ENCODE results near the gene CTNNA2. TPM values are rescaled to one million over a fixed set of nuclear protein-coding genes. Genes with fewer than 3 reads are reported as not detected.

The CTNNA2 gene
- total RNA-seq, 4 donors from 2014 or later: 0.19 TPM; not detected in 3

DNA sequence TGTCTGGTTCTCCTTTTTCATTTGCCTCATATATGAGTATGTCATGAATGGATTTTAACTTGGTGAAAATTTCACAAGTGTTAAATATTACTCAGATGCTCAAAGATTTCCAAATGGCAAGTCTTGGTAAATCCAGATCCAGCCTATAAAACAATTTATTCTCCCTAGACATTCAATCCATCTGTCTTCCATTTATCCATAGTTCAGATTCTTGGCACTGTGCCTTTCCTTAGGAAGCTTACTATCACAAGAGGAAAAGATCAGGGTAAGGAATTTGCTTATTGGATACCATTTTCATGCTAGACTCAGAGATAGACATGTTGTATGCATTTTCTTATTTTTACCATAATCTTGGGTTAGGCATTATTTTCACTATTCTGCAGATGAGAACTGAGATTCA is 864.2 kb downstream of the CTNNA2 start:
- TF ChIP-seq, protein P1, sequence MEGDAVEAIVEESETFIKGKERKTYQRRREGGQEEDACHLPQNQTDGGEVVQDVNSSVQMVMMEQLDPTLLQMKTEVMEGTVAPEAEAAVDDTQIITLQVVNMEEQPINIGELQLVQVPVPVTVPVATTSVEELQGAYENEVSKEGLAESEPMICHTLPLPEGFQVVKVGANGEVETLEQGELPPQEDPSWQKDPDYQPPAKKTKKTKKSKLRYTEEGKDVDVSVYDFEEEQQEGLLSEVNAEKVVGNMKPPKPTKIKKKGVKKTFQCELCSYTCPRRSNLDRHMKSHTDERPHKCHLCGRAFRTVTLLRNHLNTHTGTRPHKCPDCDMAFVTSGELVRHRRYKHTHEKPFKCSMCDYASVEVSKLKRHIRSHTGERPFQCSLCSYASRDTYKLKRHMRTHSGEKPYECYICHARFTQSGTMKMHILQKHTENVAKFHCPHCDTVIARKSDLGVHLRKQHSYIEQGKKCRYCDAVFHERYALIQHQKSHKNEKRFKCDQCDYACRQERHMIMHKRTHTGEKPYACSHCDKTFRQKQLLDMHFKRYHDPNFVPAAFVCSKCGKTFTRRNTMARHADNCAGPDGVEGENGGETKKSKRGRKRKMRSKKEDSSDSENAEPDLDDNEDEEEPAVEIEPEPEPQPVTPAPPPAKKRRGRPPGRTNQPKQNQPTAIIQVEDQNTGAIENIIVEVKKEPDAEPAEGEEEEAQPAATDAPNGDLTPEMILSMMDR (IDR thresholded peaks at IDR 0.05): no peak
- ATAC-seq (ENCODE audit: low FRiP score) (no peak), DNase-seq (ENCODE audit: low spot score) (no peak)

DNA sequence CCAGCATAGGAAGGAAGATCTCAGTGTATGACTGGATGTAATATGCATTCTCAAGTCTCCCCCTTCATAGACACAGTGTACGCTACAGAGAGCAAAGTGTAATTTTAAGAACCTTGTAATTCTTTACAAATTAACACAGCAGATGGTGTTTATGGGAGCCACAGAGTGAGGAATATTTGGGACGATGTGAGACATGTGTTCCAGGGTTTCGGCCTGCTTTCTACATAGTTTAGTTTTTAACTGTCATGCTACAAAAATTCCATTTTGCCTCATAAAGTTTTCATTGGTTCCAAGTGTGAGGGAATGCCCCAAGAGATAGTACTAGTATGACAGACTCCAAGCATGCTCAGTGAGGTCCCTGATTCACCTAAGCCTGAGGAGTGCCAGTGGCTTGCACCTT is 867.9 kb downstream of the CTNNA2 start:
- DNase-seq (ENCODE audit: low spot score): no peak
- TF ChIP-seq, protein P1 (IDR thresholded peaks at IDR 0.05): no peak
- no peak for ATAC-seq (ENCODE audit: low FRiP score)

DNA sequence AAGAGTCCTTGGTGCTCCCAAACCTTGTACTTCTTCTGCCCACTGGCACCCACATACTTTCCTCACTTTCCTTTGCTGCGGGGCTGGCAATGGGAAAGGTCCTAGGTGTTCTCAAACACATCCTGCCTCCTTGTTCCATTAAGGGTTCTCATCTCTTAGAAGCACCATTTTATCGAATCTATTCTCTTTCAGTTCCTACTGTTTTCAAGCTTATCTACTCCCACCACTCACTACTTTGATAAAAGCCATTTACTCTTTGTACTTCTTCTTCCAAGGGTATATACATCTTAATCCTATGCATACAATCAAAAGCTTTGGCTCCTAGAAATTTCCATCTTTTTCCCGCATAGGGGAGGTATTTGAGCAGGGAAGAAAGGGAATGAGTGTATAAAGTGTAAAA is 868.8 kb downstream of the CTNNA2 start:
- no peak for ATAC-seq (ENCODE audit: low FRiP score)
- TF ChIP-seq, protein P1 (IDR thresholded peaks at IDR 0.05): no peak

DNA sequence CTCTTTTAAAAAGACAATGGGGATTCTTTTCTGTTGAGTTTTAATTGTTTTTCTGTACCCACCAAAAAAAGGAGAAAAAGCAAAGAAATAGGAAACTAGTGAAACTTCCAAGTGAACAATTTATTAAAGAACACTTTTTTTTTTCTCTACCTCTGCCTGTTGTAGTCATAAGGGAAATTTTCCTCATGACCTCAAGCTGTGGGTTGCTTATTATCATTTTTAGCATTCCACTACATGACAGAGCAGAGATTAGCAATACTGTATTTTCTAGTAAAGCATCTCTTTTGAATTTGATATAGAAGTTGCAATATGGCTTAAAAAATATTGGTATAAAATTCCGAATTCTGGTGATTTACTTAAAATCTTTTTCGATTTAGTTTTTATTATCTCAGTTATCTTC is 879.6 kb downstream of the CTNNA2 start:
- ATAC-seq (ENCODE audit: low FRiP score) (no peak), DNase-seq (ENCODE audit: low spot score) (no peak)
- TF ChIP-seq, protein P1 (IDR thresholded peaks at IDR 0.05): no peak

More for the DNA sequence above, 868.8 kb downstream of the CTNNA2 start:
- DNase-seq (ENCODE audit: low spot score): no peak

DNA sequence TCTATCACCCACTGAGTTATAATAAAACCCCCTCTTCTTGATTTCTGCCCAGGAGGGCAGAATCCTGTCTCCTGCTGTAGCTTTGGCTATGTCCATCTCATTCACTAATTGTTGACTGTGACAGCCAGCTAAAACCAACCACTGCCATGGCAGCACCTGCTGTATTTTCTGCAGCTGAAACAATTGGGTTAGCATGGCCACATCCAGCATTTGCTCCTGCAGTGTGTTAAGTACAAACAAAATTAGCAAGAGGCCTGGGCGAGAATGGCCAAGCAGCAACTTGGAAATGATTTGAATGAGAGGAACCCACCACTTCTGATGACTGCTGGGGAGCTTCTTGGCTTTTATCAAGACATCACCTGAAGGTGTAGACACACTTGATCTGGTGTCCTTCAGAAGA is 881.1 kb downstream of the CTNNA2 start:
- no peak for ATAC-seq (ENCODE audit: low FRiP score)
- TF ChIP-seq, protein P1 (IDR thresholded peaks at IDR 0.05): no peak

DNA sequence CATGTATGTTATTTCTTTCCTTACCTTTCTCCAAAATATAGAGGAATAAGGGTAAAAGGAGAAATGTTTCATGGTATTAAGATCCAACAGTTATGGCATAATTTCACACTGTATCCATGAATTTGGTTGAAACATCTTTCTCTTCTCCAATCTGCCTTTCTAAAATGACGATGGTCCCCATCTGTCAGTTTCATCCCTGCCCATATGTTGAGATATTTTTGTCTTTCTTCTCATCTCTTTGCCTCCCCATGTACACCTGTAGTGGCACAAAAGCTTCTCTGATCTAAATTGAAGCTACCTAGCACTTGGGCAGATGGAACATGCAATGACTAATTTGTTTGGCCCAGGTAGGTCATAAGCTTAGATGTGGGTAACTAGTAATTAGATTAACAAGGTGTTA is 882.4 kb downstream of the CTNNA2 start:
- TF ChIP-seq, protein P1 (IDR thresholded peaks at IDR 0.05): no peak
- no peak for ATAC-seq (ENCODE audit: low FRiP score)
- DNase-seq (ENCODE audit: low spot score): no peak

More for the DNA sequence above, 881.1 kb downstream of the CTNNA2 start:
- DNase-seq (ENCODE audit: low spot score): no peak

DNA sequence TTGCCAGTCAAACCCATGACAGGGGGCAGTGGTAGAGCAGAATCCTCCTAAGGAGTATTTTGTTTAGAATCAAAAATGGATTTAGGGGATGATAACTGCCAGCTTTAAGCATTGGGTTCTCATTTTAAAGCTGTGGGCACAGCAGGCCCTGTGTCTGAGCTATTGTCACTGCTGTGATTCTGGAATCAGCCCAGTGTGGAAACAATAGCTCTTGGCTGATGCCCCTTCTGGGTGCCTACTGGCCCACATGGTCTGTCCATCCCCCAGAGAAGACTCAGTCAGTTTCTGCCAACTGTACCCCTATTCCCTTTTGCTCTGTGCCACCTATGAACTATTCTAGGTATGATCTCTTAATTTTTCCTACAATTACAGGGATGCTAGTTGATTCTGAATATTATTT is 883.4 kb downstream of the CTNNA2 start:
- DNase-seq (ENCODE audit: low spot score): no peak
- ATAC-seq (ENCODE audit: low FRiP score): no peak
- TF ChIP-seq, protein P1 (IDR thresholded peaks at IDR 0.05): no peak

All from omental fat pad (tissue), 4 donors.